ENCODE data around the gene MAPK8IP2. TPM values are rescaled to one million over a fixed set of nuclear protein-coding genes. Genes with fewer than 3 reads are reported as not detected.

The MAPK8IP2 gene
- total and polyA plus RNA-seq, 2 of the 13 experiments (the other 11 are each of a cell fraction or from before 2014, with no cell fraction given): 1.3 to 2.6 TPM

DNA sequence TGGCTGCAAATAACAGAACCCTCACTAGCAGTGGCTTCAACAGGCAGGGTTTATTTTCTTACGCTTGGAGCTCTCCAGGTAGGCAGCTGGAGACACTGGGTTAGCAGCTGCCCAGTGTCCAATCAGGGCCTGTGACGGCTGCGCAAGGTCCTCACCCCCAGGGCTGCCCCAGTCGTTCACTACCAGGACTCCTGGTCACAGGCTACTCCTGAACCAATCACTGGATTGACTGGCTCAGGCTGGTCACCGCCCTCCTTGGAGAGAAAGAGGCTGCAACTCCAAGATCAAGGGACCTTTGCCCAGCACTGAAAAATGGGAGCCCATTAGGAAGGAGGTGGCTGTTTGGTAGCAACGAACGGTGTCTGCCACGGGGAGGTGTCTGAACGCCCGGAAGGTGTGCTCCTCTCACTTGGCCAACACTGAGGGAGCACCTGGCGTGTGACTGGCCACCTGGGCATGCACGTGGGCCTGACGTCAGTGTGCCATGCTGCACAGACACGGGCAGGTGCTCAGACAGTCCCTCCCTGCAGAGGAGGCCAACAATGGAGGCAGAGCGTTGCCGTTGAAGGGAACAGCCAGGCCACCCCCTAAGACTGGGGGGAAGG lies 22.2 kb downstream of the MAPK8IP2 start (continued):
- TF ChIP-seq SAP130 (CRISPR knock-in tag; IDR thresholded peaks at IDR 0.05; ENCODE audit: low read depth) (peak; percentile 46; the same call in 1 of the 2 replicates), ZFP37 (CRISPR knock-in tag; IDR thresholded peaks at IDR 0.05; ENCODE audit: borderline replicate concordance) (no peak), ATM (IDR thresholded peaks at IDR 0.05; ENCODE audit: borderline replicate concordance) (no peak), ZNF224 (CRISPR knock-in tag; IDR thresholded peaks at IDR 0.05) (no peak), HOXA3 (CRISPR knock-in tag; IDR thresholded peaks at IDR 0.05) (peak; percentile 64), E2F2 (CRISPR knock-in tag; IDR thresholded peaks at IDR 0.05; ENCODE audit: borderline replicate concordance) (no peak), ZNF280D (CRISPR knock-in tag; IDR thresholded peaks at IDR 0.05) (no peak), ZBTB34 (CRISPR knock-in tag; IDR thresholded peaks at IDR 0.05) (no peak), ZNF317 (CRISPR knock-in tag; IDR thresholded peaks at IDR 0.05) (no peak), FOXK1 (CRISPR knock-in tag; IDR thresholded peaks at IDR 0.05; ENCODE audit: borderline replicate concordance, low read depth) (no peak), RAD21 (CRISPR knock-in tag; IDR thresholded peaks at IDR 0.05) (peak; percentile 55), ZNF251 (CRISPR knock-in tag; IDR thresholded peaks at IDR 0.05) (no peak), TGIF2 (CRISPR knock-in tag; IDR thresholded peaks at IDR 0.05) (peak; percentile 60; the same call in 1 of the 2 replicates), PHF5A (CRISPR knock-in tag; IDR thresholded peaks at IDR 0.05; ENCODE audit: low read depth, unreplicated experiment) (no peak), ZNF230 (CRISPR knock-in tag; IDR thresholded peaks at IDR 0.05) (no peak), ZNF333 (CRISPR knock-in tag; IDR thresholded peaks at IDR 0.05; ENCODE audit: borderline replicate concordance) (0 out of 2 replicates have a peak, but pooled peaks have one; percentile 38), ZNF468 (CRISPR knock-in tag; IDR thresholded peaks at IDR 0.05) (no peak), TSC22D2 (CRISPR knock-in tag; IDR thresholded peaks at IDR 0.05; ENCODE audit: borderline replicate concordance) (no peak), CREM (IDR thresholded peaks at IDR 0.05) (peak; percentile 59; the same call in 1 of the 2 replicates), CREM (CRISPR knock-in tag; IDR thresholded peaks at IDR 0.05) (no peak), SOX6 (IDR thresholded peaks at IDR 0.05) (no peak), SOX6 (CRISPR knock-in tag; IDR thresholded peaks at IDR 0.05) (no peak; the same call in 1 of the 2 replicates), SIN3A (IDR thresholded peaks at IDR 0.05; ENCODE audit: borderline replicate concordance, low read depth, low read length) (no peak), KLF9 (CRISPR knock-in tag; IDR thresholded peaks at IDR 0.05; ENCODE audit: low read depth) (no peak), HNRNPL (IDR thresholded peaks at IDR 0.05; ENCODE audit: low read depth, low read length) (0 out of 2 replicates have a peak, but pooled peaks have one; percentile 42)
- TF ChIP-seq, protein P1, sequence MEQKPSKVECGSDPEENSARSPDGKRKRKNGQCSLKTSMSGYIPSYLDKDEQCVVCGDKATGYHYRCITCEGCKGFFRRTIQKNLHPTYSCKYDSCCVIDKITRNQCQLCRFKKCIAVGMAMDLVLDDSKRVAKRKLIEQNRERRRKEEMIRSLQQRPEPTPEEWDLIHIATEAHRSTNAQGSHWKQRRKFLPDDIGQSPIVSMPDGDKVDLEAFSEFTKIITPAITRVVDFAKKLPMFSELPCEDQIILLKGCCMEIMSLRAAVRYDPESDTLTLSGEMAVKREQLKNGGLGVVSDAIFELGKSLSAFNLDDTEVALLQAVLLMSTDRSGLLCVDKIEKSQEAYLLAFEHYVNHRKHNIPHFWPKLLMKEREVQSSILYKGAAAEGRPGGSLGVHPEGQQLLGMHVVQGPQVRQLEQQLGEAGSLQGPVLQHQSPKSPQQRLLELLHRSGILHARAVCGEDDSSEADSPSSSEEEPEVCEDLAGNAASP (CRISPR knock-in tag; IDR thresholded peaks at IDR 0.05; ENCODE audit: borderline replicate concordance): no peak
